HG02938 (cell line): Measurements from ENCODE around the gene RER1.

Experiments used
- ATAC-seq: cut with Tn5 transposase; IDR thresholded peaks from one replicate; pipeline ENCODE4 v1.9.1; 2021; ENCODE audit warnings: mild to moderate bottlenecking, moderate library complexity; ENCODE audit not compliant: unreplicated experiment

RER1 gene

DNA sequence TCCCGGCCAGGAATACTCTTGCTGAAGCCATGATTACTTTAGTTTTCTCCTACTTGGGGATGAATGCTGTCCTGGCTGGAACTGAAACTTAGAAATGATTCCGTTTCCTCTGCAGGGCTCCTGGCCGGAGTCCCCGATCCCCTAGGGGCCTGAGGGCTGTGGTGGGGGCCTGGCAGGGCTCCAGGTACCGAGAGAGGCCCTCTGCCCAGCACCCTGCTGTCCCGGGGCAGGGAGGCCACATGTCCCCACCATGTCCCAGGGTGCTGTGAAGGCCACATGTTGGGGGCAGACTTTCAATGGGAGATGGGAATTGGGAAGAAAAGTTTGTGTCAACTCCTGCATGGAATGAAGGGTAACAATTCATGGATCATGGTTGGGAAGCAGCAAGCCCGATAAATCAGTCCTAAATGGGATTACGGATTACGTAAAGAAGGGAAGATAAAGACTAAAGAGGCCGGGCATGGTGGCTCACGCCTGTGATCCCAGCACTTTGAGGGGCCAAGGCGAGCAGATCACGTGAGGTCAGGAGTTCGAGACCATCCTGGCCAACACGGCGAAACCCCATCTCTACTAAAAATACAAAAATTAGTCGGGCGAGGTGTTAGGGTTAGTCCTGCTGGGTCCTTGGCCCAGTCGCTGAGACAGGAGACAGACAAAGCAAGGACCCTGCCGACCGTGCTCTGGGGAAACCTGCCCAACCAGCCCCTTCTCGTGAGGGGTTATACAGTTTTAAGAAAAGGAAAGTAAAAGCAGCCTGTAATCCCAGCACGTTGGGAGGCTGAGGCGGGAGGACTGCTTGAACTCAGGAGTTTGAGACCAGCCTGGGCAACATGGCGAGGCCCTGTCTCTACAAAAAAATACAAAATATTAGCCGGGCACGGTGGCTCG, 37.8 kb upstream of the RER1 start:
- ATAC-seq = no peak

DNA sequence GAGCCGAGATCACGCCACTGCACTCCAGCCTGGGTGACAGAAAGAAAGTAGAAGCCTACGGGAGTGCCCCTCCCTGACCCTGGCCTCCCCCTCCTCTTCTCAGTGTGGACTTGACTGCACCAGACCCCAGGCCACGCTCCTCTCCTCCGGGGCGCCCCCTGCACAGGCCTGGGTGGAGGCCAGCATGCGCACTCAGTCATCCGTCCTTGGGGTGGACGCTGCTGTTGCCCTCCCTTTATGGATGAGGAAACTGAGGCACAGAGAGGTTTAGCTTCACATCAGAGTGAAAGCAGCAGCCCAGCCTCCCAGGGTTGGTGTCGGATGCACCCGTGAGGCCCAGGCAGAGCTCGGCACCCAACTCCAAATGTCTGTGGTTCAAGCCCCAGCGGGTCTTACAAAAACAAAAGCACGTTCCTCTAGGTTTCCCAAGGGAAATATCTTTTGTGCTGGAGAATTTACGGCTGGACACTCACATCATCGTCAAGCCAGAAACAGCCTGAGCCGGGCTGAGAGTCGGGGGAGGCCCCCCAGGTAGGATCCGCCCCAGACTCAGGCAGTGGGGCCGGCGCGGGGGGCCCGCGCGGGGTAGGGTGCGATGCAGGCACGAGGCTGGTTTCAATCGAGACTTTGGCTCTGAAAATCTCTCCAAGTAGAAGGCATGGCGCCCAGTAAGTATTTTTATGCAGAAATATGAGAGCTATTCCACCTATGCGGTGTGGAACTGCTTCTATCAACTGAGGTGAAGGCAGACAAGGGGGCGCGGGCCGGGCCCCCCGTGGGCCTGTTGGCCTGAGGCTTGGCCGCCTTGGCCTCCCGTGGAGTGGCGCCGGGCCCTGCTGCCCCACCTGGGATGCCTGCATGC, 36.9 kb upstream of the RER1 start:
- ATAC-seq = no peak

DNA sequence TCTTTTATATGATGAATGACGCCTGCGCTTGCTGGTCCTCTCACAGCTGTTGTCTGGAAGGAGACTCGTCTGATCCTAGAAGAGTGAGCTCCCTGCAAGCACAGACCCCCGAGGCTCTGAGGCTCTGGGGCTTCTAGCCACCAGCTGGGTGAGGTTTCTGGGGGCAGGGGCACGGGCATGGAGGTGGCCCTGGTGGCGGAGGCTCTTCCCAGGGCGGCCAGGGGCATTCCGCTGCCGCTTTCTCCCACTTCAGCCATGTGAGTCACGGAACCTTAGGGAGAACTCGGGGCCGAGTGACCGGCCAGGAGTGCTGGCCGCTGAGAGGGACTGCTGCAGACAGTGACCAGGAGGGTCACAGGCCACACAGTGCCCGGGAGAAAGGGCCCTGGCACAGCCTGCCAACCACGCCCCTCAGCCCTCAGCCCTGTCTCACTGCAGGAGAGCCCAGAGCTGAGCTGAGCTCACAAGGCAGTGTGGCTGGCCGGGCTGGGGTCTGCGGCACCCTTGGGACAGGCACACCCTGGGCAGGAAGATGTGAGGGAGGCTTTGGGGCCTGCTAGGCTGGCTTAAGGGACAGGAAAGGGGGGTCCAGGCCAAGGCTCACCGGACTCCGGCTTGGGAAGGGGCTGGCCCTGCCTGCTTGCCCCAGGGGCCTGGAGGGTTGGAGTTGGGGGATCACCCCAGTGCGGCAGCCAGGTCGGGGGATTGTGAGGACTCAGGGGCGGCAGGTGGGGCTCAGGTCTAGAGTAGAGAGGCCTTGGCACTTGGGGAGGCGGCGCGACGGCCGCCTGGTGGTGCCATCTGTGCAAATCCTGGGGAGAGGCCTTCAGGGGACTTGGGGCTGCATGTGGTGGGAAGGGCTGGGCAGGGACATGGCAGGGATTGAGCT, 36.0 kb upstream of the RER1 start:
- no peak for ATAC-seq

DNA sequence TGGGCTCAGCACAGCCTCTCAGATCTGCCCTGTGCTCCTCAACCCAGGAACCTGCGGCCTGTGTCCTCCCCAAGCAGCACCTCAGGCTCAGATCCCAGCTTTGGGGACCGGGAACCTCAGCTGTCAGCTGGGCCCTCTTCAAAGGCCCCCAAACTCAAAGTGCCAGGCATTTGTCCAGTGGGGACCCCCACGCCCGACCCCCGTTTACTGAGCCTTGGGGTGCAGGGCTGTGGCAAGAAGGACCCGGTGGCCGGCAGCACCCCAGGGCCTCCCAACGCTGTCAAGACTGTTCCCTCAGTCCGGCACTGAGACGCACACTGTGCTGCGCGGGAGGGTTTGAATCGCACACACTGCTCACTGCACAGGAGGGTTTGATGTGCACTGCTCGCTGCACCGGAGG, 35.2 kb upstream of the RER1 start:
- ATAC-seq = no peak

DNA sequence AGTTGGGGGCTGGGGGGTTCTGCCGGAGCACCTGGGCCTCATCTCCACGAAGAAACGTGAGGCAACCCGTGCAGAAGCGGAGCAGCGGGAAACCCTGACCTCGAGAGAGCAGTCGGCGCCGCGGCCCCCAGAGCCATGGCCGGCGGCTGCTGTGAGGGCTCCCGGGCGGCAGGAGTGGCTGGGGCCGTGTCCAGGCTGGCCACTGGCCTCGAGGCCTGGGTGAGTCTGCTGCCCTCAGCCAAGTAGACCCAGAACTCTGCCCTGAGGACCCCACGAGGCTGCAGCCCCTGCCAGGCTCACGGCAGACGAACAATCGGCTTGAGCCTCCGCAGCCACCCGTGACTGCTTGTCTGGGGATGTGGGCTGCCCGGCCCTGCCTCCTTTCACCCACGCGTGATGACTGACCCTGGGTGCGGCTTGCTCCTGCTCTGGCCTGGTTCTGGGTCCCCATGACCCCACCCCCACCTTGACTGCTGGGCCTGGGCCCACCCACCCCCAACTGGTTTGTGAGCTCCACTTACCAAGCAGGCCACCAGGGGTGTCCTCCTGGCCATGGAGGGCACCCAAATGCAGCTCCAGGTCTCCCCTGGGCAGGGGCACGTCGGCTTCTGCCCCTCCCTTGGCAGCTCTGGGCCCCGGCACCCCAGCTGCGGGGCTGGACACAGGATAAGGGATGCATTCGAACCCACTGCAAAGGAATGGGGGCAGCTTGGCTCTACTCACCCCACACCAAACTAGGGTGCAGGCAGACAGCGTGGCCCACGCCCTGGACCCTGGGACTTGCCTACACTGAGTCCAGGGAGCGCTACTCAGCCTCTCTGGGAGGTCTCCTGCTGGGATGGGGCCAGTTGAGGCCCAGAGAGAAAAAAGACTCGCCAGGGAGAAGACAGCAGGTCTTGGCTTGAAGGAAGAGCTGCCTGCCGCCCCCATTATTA, 34.5 kb upstream of the RER1 start:
- ATAC-seq = no peak

DNA sequence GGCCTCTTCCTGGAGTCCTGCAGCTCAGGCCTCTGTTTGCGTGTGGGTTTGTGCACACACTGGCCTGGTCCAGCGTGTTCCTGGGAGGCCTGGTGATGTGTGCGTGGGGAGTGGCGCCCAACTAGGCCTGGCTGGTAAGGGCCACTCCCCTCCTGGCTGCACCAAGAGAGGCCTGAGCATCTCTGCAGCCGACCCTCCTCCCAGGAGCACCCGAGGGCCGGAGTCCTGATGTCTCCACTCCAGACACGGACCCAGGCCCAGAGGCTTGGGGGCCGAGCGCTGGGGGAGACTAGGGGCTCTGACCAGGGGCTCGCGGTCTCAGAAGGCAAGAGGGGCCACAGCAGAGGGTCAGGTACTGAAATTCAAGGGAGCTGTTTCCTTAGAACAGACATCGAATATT, 33.6 kb upstream of the RER1 start:
- ATAC-seq = no peak

DNA sequence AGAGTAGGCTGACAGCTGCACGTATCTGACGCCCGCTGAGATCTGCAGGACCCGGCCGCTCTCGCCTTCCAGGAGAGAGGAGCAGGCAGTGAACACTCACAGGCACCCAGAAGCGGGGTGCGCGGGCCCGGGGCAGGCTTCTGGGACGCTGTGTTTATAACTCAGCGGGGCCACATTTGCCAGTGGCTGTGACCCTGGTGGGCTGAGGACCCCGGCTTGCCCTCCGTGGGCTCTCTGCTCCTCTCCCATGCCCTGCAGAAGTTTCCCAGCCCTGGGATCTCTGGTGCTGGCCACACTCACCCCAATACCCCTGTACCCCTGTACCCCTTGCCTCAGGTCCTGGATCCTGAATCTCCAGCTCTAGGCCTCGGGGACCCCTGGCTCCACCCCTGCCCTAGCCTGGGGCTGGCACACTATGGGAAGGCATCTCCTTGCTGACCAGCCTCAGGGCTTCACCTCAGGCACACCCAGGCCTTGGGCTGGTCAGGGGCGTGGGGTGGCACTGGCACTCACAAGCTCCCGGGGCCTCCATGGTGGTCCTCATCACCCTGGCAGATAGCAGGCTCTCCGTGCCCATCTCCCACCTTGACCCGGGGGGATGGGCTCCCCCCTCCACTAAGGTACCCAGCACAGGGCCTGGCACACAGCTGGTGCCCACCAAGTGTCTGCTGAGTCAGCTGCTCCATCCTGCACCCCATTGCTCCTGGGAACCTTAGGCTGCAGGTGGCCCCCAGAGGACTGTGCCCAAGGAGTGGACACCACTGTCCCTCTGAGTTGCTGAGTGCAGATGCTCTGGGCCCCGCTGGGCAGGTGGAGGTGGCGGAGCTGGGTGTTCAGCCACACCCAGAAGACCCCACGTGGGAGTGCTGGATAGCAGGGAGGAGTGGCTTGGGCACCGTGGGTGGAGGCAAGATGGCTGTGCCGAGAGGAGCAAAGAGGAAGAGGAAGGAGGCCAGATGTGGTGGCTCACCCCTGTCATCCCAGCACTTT, 32.7 kb upstream of the RER1 start:
- no peak for ATAC-seq

DNA sequence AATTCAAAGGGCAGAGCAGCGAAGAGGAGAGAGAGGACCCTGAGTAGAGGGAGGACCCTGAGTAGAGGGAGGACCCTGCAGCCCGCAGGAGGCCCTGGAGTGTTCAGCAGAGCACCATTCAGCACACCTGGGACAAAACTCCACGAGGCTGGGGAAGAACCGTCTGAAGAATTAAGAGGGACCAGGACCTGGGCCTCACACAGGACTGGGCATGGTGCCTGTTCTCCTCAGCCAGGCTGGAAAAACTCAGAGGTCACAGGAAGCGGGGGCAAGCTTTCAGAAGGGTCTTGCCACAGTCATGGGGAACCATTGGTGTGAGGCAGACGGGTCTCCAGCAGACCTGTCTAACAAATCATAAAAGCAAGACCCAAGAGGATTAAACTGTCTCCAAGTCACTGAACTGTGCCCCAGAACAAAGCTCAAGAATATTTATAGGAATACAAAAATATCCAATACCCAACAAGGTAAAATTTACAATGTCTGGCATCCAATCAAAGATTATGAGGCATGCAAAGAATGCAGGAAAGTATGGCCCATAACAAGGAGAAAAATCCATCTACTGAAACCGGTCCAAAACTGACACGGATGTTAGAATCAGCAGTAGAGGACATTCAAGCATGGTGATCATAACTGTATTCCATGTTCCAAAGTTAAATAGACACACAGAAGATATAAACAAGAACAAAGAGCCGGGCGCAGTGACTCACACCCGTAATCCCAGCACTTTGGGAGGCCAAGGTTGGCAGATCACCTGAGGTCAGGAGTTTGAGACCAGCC, 30.9 kb upstream of the RER1 start:
- ATAC-seq = no peak

DNA sequence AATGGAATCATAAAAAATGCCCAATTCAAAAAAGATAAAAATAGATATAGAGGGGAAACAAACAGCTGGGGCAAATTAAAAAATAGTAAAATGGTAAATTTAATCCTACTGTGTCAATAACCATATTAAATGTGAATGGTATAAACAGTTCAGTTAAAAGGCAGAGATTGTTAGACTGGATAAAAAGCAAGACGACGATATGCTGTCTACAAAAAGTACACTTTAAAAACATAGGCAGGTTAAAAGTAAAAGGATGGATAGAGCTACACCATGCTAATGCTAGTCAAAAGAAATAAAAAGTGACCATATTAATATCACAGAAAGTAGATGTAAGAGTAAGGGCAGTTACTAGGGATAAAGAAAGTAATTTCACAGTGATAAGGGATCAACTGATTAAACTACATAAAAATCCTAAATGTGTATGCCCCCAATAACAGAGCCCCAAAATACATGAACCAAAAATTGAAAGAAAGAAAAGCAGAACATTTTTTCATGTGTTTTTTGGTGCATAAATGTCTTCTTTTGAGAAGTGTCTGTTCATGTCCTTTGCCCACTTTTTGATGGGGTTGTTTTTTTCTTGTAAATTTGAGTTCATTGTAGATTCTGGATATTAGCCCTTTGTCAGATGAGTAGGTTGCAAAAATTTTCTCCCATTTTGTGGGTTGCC, 27.7 kb upstream of the RER1 start:
- no peak for ATAC-seq

DNA sequence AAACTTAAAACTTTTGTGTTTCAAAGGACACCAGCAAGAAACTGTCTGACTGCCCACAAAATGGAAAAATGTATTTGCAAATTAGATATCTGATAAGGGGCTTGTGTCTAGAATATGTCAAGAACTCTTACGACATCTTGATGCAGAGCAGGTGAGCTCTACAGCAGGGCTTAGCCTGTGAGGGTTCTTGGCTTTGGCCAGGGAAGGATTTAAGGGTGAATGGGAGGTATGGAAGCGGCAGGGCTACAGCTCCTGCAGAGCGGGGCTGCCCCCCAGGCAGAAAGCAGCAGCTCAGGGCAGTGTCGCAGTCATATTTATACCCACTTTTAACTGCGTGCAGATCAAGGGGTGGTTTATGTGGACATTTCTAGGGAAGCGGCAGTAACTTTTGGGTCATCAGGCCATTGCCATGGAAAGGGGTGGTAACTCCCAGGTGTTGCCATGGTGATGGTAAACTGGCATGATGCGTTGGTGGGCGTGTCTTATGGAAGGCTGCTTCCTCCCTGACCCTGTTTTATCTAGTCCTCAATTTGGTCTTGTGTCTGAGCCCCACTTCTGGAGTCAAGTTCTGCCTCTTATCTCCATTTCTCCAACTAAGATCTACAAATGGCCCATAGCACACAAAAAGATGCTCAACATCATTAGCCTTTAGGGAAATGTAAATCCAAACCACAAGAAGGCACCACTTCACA, 23.4 kb upstream of the RER1 start:
- no peak for ATAC-seq

DNA sequence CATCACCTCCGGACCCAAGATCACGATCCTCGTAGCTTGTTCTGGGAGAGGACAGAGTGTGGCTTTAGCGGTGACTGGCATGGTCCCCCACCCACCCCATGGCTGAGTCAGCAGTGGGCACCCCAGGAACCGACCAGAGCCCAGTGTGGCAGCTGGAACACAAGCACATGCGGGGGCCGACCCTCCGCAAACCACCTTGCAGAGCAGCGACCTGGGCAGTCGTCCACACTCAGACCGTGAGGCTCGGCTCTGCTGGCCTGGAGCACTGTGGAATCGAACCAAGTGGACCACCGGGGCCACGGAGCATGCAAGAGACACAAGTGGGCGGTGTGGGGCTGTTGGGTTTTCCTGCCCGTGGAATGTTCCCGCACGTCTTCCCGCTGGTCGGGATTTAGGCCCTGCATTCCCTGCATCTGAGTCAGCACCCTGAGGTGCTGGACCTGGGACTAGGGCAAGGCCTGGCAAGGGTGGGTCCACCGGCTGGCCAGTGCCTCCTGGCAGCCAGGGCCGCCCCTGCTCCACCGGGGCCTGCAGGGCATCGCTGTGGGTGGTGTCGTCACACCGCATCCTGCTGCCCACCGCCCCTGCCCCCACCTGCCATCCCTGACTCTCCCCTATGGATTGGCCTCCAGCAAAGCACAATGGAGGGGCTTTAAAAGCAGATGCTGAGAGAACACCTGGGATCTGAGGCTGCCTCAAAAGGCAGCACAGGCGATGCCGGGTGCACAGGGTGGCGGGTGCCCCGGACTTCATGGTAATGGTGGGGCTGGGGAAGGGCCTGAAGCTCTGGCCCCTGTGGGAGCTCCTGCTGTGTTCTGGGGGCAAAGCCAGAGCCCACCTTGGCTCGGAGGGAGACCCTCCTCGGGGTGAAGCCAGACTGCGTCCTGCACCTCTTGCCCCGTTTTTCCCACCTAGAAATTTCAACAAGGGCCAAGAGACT, 18.8 kb upstream of the RER1 start:
- no peak for ATAC-seq

DNA sequence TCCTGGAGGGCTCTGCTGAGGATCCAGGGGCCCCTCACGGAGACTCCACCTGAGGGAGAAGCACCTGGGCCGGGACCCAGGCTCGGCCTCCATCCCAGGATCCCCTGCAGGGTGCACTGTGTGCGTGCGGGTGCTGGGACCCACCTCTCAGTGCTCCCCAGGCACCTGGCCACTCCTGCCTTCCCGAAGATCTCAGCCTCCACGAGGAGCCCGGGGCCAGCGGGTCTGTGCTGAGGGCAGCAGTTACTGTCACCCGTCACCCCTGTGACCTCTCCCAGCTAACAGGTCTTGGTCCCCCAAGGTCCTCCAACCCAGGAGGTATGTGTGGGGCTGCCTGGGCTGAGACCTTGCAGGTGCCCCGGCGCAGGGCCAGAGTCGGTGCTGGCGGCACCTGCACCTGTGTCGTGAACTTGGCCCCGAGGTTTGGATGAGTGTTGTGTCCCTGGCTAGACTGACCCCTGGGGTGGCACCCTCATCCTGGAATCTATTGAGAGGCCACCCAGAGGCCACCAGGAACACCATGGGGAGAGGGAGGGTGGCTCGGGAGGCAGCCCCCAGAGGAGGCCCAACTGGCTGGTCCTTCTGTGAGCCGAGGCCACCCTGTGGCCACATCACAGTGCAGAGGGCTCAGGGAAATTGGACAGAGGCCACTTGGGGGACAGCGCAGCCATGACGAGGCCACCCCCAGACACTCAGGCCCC, 17.9 kb upstream of the RER1 start:
- ATAC-seq = no peak

DNA sequence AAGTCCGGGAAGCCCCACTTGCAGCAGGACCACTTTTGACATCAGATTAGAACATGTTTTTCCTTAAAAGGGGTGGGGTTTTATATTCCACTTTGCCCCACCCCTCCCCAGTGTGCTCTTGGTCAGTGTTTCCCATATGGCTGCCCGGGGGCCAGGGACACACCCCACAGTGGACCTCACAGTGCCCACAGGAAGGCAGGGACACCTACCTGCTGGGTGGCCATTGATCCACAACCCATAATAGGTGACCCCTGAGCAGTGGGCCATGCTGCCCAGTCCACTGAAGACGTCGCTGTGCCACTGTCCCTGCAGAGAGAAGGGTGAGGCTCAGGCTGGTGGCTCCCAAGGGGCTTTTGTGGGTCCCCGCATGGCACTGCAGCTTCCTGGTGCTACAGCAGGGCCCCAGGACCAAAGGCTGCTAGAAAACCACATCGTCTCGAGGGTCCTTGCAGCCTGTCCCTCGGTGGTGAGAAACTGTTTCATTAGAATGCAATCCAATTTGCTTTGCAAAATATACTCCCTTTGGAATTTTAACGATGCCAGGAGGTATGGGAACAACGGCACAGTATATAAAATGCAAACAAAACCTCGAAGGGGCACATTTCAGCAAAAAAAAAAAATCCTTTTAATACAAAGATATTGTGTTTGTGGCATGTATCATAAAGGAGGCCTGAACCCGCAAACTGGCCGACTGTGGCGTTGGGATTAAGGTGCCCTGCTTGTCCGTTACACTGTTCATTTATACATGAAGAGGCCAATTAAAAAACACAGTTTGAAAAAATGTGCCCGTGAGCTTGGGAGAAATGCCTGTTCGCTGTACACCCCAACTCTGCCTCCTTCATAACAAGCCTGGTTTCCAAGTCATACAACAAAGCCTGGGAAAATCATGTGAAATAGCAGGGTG, 17.1 kb upstream of the RER1 start:
- no peak for ATAC-seq

DNA sequence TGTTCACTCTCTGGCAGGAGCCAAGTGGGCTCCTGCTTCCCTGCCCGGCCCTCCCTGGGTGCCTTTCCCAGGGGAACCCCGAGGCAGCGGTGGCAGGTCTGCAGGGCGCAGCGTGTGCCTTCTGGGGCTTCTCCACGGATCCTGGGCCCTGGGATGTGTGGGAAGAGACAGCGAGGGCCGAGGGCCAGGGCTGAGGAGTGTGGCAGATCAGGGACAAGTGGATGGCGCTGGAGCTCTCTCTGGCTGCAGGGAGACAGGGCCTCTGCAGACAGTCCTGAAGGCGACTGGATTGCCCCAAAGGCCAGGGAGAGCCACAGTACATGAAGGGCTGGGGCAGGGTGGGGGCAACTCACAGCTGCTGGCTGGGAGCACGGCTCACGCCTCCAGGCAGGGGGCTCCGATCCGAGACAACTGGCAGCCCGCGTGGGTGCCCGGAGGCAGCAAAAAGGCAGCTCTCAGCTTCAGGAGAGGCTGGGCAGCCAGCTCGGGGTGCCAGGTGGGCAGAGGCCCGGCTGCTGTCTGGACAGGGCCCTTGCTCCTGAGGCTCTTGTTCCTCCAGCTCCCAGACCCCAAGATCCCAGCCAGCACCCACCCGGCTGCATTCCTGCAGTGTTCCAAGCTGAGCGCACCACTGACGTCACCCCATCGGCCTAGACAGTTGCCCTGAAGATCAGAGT, 16.3 kb upstream of the RER1 start:
- no peak for ATAC-seq
